GM21447 (cell line): ENCODE results near the gene TXNDC17.
"Not testable (repeated sequence)": the region's sequence is repeated elsewhere in the genome, so short reads cannot be mapped to it uniquely, and the experiment has no call there.

ENCODE experiments used
- ATAC-seq: cut with Tn5 transposase; IDR thresholded peaks from one replicate; pipeline ENCODE4 v1.9.1; 2021; ENCODE audit not compliant: unreplicated experiment

TXNDC17 gene

DNA sequence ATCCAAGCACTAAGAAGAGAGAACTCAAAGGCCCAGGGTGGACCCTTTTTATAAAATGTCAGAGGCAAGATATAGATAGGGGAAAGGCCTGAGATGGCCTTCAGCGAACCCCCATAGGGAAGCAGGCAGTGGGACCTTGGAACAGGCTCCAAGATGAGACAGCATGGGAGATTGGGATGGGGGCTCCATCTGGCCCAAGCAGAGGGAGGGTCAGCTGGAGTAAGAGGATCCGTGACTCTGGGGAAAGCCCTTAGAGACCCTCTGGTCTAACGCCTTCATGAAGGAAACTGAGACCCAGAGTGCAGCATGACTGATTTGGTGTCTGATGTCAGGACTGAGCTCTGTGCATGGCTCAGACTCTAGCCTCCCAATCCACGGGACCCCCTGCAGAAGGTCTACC is 41.5 kb downstream of the TXNDC17 start:
- ATAC-seq: no peak

DNA sequence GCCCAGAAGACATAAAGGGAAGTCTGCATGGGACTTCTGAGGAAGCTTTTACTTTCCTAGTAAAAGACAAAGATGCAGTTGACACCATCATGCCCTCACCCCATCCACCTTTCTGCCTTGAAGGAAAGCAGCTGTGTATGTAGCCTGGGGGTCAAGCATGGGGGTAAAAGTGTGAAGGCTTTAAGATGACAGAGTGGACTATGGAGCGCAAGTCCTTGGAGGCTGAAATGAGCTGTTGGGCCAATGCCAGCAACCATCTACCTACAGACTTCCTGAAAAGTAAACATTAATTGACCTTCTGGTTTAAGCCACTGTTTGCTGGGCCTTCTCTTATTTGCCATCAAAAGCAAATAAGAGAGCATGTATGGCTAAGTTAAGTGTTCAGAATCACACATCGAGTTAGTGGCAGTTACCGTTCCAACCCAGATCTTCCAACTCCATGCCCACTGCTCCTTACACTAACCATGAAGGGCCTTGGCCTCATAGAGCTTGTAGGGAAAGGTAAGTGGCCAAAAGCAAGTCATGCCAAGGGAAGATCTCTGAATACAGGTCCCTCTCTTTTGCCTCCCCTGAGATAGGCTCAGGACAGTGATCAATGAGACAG is 42.3 kb downstream of the TXNDC17 start:
- no peak for ATAC-seq

DNA sequence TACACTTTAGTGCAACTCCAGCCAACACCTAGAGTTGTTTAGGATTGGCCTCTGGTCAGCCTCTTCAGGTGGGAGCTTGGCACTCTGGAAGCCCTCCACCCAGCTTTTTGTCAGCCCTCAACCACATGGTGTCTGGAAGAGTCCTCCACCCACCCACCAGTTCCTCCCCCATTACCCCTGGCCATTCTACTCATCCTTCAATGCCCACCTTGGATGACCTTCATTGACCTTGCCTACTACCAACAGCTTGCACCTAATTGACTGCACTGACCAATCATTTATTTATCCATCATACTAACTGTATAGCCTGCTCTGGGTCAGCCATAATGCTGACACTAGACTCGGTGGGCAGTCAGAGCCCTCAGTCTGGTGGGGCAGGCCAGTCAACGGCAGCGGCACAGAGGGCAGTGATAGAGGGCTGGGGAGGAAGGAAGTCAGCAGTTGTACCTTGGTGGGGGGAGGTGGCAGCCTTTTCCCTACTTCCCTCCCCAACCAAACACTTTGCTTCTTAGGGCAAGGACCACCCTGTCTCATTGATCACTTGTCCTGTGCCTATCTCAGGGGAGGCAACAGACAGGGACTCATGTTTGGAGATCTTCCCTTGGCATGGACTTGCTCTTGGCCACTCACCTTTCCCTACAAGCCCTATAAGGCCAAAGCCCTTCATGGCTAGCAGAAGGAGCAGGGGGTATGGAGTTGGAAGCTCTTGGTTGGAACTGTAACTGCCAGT is 43.0 kb downstream of the TXNDC17 start:
- no peak for ATAC-seq

DNA sequence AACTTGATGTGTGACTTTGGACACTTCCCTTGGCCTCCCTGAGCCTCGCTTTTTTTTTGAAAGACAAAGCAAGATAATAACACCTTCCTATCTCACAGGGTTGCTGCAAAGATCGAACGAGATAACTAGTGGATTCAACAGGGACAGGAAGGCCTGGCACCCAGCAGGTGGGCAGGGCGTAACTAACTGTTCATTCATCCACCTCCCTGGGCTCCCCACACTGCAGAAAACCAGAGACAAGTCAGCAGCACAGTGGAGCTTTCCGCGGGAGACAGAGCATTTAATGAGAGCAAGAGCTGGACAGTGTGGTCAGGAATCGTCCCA is 43.6 kb downstream of the TXNDC17 start:
- no peak for ATAC-seq

DNA sequence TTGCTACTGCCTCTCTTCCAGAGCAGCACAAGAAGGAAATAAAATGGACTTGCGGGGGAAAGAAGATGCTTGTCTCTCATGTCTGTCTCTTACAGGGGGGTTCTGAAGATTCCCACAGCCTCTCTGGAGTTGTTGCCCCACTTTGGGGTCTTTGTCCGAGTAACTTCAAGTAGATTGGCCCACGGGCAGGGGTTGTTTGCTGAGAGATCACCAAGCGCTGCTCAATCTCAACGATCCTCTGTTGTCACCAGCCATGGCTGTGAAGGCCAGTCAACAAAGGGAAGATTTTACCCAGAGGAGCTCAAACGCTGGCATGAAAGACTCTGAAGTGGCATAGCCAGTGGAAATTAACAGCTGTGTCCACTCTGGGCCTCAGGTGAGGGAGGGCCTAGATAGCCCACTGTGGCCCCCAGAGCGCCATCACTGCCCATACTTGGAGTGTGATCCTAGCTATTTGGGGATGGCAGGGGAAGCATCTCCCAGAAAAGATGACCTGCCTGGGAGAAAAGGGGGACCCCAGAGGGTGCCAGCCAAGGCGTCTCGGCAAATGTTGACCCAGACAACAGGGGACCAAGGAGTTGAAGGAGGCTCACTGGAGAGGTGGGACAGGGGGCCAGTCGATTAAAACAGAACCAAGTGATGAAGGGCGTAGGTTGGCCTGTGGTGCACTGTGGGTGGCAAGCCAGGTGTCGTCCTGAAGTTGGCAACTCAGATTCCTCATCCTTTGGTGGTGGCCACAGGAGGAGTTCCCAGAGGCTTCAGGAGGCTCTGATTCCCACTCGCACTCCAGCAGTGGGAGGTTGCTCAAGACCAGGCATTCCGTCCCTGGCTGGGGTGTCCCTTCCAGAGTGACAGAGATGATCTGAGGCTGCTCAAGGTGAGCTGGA is 44.3 kb downstream of the TXNDC17 start:
- ATAC-seq: no peak

DNA sequence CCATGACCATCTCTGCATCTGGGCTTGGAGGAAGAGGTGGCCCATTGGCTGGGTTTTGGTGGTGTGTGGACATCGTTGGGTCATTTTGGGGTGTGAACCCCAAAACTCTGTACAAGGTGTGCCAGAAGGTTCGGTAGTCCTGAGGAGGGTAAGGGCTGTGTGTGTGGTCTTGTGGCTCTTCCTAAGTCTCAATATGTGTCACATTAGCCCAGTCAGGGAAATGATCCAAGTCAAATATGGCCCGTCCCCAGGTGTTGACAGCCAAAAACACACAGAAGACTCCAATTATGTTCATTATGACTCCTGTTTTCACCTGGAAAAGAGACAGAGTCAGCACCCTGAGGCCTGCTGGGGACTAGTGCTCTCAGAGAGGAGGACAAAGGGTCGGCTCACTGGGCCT is 45.2 kb downstream of the TXNDC17 start:
- no peak for ATAC-seq

DNA sequence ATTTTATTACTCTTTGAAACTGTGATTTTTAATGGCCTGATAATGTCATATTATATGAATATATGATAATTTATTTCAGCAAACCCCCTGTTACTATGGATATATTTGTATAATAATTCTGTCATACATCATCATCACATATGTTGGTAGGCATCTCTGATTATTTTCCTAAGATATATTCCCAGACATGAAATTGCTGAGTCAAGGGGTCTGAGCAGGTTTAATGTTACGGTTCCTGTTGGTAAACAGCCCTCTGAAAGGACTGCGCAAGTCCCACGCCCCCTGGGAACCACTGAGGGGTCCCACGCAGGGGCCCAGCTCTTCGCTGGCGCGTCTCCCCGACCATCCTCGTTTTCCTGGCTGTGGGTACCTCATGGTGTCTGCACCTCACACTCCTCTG is 48.1 kb downstream of the TXNDC17 start:
- ATAC-seq: no peak

DNA sequence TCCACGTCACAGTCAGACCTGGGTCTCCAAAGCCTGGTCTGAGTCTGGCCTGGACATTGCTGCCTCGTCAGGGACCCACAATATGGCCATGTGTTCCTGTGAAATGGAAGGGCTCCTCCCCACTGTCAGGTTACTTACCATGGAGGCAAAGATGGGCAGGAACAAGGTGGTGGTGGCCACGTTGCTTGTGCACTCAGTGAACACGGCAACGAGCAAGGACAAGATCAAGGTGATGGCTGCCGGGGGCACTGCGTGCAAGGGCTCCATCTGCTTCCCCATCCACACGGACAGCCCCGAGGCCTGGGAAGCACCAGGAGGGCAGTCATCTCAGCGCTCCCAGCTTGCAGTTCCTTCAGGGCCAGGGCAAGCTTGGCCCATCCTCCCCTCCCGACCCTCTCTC is 49.8 kb downstream of the TXNDC17 start:
- no peak for ATAC-seq

DNA sequence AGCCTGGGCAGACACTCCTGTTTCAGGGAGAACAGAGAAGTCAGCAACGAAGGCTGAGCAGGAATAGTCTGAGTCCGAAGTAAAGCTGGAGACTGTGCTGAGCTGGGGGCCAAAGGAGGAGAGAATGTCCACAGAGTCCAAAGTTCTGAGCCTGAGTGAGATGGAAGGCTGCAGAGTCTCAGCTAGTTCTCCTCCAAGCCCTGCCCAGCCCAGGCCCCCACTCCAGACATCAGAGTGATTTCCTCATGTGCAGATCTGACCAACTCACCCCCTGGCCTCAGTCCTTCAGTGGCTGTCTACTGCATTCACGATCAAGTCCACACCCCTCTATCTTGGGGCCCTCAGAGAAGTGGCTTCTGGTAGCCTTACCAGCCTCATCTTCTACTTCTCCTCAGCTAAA is 50.7 kb downstream of the TXNDC17 start:
- ATAC-seq: no peak

DNA sequence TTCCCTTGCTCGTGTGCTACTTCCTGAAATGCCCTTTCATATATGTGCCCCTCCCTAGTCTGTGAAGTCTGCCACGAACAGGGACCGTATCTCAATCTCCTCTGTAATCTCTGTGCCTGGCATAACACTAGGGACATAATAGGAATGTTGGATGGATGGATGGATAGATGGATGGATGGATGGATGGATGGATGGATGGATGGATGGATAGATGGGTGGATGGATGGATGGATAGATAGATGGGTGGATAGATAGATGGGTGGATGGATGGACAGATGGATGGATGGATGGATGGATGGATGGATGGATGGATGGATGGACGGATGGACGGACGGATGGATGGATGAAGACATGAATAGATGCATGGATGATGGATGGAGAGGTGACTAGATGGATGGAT is 51.1 kb downstream of the TXNDC17 start:
- not testable (repeated sequence) for ATAC-seq
